HuH-7 (cell line): ENCODE measurements around the gene ADAM29.
A peak's percentile ranks its signal among the peaks of the same experiment; 100 is the strongest.
"Not testable (repeated sequence)": the region's sequence is repeated elsewhere in the genome, so short reads cannot be mapped to it uniquely, and the experiment has no call there.

Source experiments
- DNase-seq: peaks from one replicate; pipeline ENCODE4 v3.0.0; 2011; ENCODE audit warnings: low spot score

Gene ADAM29

GRCh38 chr4:174948826-174949225, 30.7 kb downstream of the ADAM29 start:
- DNase-seq: no peak

- no peak for DNase-seq
These were observed 54.8 kb downstream of the ADAM29 start for GRCh38 chr4:174972911-174973310.

GRCh38 chr4:174973336-174973735, 55.2 kb downstream of the ADAM29 start:
- DNase-seq: no peak

GRCh38 chr4:174983128-174983750, 65.1 kb downstream of the ADAM29 start:
- no peak for DNase-seq

- DNase-seq: not testable (repeated sequence)
These were observed 65.7 kb downstream of the ADAM29 start for GRCh38 chr4:174983870-174984269.

GRCh38 chr4:174989791-174990190, 71.6 kb downstream of the ADAM29 start:
- DNase-seq: no peak

GRCh38 chr4:174993916-174994315, 75.8 kb downstream of the ADAM29 start:
- DNase-seq: no peak

GRCh38 chr4:174996079-174996478, 77.9 kb downstream of the ADAM29 start:
- DNase-seq: no peak

- no peak for DNase-seq
These were observed 81.2 kb downstream of the ADAM29 start for GRCh38 chr4:174999407-174999806.

- no peak for DNase-seq
These were observed 99.6 kb downstream of the ADAM29 start for GRCh38 chr4:175017751-175018150.

- peak; percentile 14 for DNase-seq
These were observed 101.3 kb downstream of the ADAM29 start for GRCh38 chr4:175019447-175019846.
